GM23338 (cell line): ENCODE measurements around the gene TENT5C. TPM values are rescaled to one million over a fixed set of nuclear protein-coding genes. Genes with fewer than 3 reads are reported as not detected.
A peak's percentile ranks its signal among the peaks of the same experiment; 100 is the strongest.

ENCODE experiments used
- ATAC-seq: fragments of 200-7000 bp; cut with Tn5 transposase; 3 replicates; pipeline ENCODE4 v1.9.1; 2020
- DNase-seq: peaks from one replicate; pipeline ENCODE4 v3.0.0-alpha.2; 2015; ENCODE audit warnings: low spot score
- H2AFZ ChIP-seq: fragments of 200-600 bp; sonication (generic); 2 replicates; pipeline ENCODE4 v1.8.0; 2016; ENCODE audit warnings: antibody characterized with exemption, mild to moderate bottlenecking, moderate library complexity
- H3F3A ChIP-seq: fragments of 200-600 bp; sonication (generic); replicated peaks from 2 replicates; pipeline ENCODE4 v1.8.0; 2017; ENCODE audit warnings: antibody characterized with exemption, mixed run types, low read depth
- H3K27ac ChIP-seq: fragments of 200-600 bp; sonication (generic); 2 replicates; pipeline ENCODE4 v1.6.1; 2016; ENCODE audit warnings: low read depth
- H3K27me3 ChIP-seq: fragments of 200-600 bp; sonication (generic); 2 replicates; pipeline ENCODE4 v1.8.0; 2016; ENCODE audit warnings: mild to moderate bottlenecking, mixed run types, moderate library complexity; ENCODE audit not compliant: insufficient read depth
- H3K36me3 ChIP-seq: fragments of 200-600 bp; sonication (generic); 2 replicates; pipeline ENCODE4 v1.8.0; 2016; ENCODE audit warnings: mild to moderate bottlenecking; ENCODE audit not compliant: insufficient read depth
- H3K4me1 ChIP-seq: fragments of 200-600 bp; sonication (generic); 2 replicates; pipeline ENCODE4 v1.8.0; 2016; ENCODE audit warnings: mild to moderate bottlenecking, moderate library complexity; ENCODE audit not compliant: insufficient read depth
- H3K4me2 ChIP-seq: fragments of 200-600 bp; sonication (generic); 2 replicates; pipeline ENCODE4 v1.7.1; 2017; ENCODE audit warnings: mixed run types
- H3K4me3 ChIP-seq: fragments of 200-600 bp; sonication (generic); 2 replicates; pipeline ENCODE4 v1.6.1; 2016; ENCODE audit warnings: mixed run types
- H3K79me2 ChIP-seq: fragments of 200-600 bp; sonication (generic); replicated peaks from 2 replicates; pipeline ENCODE4 v1.8.0; 2017; ENCODE audit warnings: mild to moderate bottlenecking; ENCODE audit not compliant: insufficient read depth
- H3K9me2 ChIP-seq: fragments of 200-600 bp; sonication (generic); 2 replicates; pipeline ENCODE4 v1.8.0; 2017; ENCODE audit not compliant: insufficient read depth
- H4K20me1 ChIP-seq: fragments of 200-600 bp; sonication (generic); replicated peaks from 2 replicates; pipeline ENCODE4 v1.8.0; 2017; ENCODE audit warnings: mild to moderate bottlenecking; ENCODE audit not compliant: insufficient read depth
- H3K27ac Mint-ChIP-seq: 2 replicates; pipeline ENCODE4 v1.8.0; 2020; ENCODE audit warnings: inconsistent platforms, mild to moderate bottlenecking, moderate library complexity, mixed read lengths
- H3K27me3 Mint-ChIP-seq: 3 replicates; pipeline ENCODE4 v1.8.0; 2022; ENCODE audit warnings: low read depth, mild to moderate bottlenecking, moderate library complexity, mixed read lengths, inconsistent platforms; ENCODE audit not compliant: insufficient read depth, poor library complexity
- H3K36me3 Mint-ChIP-seq: 3 replicates; pipeline ENCODE4 v1.8.0; 2021; ENCODE audit warnings: low read depth, mild to moderate bottlenecking, inconsistent platforms, moderate library complexity, mixed read lengths
- H3K4me1 Mint-ChIP-seq: 3 replicates; pipeline ENCODE4 v1.8.0; 2020; ENCODE audit warnings: mild to moderate bottlenecking, inconsistent platforms, mixed read lengths
- H3K4me3 Mint-ChIP-seq: 3 replicates; pipeline ENCODE4 v1.8.0; 2021; ENCODE audit warnings: moderate library complexity, mild to moderate bottlenecking, inconsistent platforms, mixed read lengths
- H3K9me3 Mint-ChIP-seq: 3 replicates; pipeline ENCODE4 v1.8.0; 2020; ENCODE audit warnings: moderate library complexity, mild to moderate bottlenecking, inconsistent platforms, mixed read lengths
- CREB1 ChIP-seq: fragments of 250-450 bp; sonication (Bioruptor Pico); IDR thresholded peaks from 2 replicates; pipeline ENCODE4 v1.5.0; 2020; ENCODE audit warnings: low read depth, mild to moderate bottlenecking, moderate library complexity
- ETS1 ChIP-seq: IDR thresholded peaks from 2 replicates; pipeline ENCODE4 v1.6.1; 2016; ENCODE audit warnings: antibody characterized with exemption
- EZH2 ChIP-seq: fragments of 200-600 bp; sonication (generic); IDR thresholded peaks from one replicate; pipeline ENCODE4 v1.8.0; 2017; ENCODE audit warnings: antibody characterized with exemption, mild to moderate bottlenecking, low read depth; ENCODE audit not compliant: unreplicated experiment
- EZH2phosphoT487 ChIP-seq: fragments of 200-600 bp; sonication (generic); IDR thresholded peaks from one replicate; pipeline ENCODE4 v1.8.1; 2018; ENCODE audit warnings: antibody characterized with exemption; ENCODE audit not compliant: unreplicated experiment
- JUNB ChIP-seq: IDR thresholded peaks from one replicate; pipeline ENCODE4 v1.6.1; 2016; ENCODE audit warnings: antibody characterized with exemption; ENCODE audit not compliant: unreplicated experiment
- NANOG ChIP-seq: IDR thresholded peaks from 2 replicates; pipeline ENCODE4 v1.6.1; 2016; ENCODE audit warnings: antibody characterized with exemption, borderline replicate concordance
- POLR2AphosphoS5 ChIP-seq: IDR thresholded peaks from 2 replicates; pipeline ENCODE4 v1.6.1; 2016; ENCODE audit warnings: antibody characterized with exemption, low read depth
- STAT1 ChIP-seq: IDR thresholded peaks from one replicate; pipeline ENCODE4 v1.6.1; 2016; ENCODE audit warnings: antibody characterized with exemption; ENCODE audit not compliant: unreplicated experiment
- ZNF114 ChIP-seq: fragments of 250-450 bp; sonication (Bioruptor Pico); IDR thresholded peaks from 2 replicates; pipeline ENCODE4 v1.5.0; 2020; ENCODE audit warnings: mild to moderate bottlenecking, moderate library complexity
- ZNF331 ChIP-seq: fragments of 250-450 bp; sonication (Bioruptor Pico); IDR thresholded peaks from 2 replicates; pipeline ENCODE4 v1.5.0; 2020; ENCODE audit warnings: low read depth, mild to moderate bottlenecking, moderate library complexity
- polyA plus RNA-seq: library from polyadenylated mRNA; unstranded; fragments of >200 nt; fragmentation: Nextera tagmentation; extraction: Ambion mirVana; gene quantifications from 2 replicates; pipeline ENCODE4 v1.2.1, GENCODE V29; 2016
- total RNA-seq: library from RNA; depleted of rRNA; stranded (reverse); fragments of >200 nt; shearing (Covaris generic); gene quantifications from 2 replicates; pipeline ENCODE4 v1.2.3, GENCODE V29; 2014
- TF ChIP-seq, protein P1 (sequence below): fragments of 250-450 bp; sonication (Bioruptor Pico); IDR thresholded peaks from 2 replicates; pipeline ENCODE4 v1.5.0; 2020; ENCODE audit warnings: mild to moderate bottlenecking, moderate library complexity
- TF ChIP-seq, protein P2 (sequence below): IDR thresholded peaks from one replicate; pipeline ENCODE4 v1.6.1; 2018; ENCODE audit warnings: antibody characterized with exemption; ENCODE audit not compliant: unreplicated experiment
- TF ChIP-seq, protein P3 (sequence below), 2 experiments: fragments of 200-600 bp in 1 of 2; sonication (generic) in 1 of 2; conservative IDR thresholded peaks; 2 replicates each; pipeline versions ENCODE4 v1.5.1 to v1.6.1; 2016 to 2017; ENCODE audit warnings: antibody characterized with exemption in 2 of 2, low read depth in 2 of 2, mild to moderate bottlenecking in 2 of 2, moderate library complexity in 1 of 2

TENT5C gene
- total and polyA plus RNA-seq, 2 experiments from 2014 or later: 0.23 to 0.80 TPM

DNA sequence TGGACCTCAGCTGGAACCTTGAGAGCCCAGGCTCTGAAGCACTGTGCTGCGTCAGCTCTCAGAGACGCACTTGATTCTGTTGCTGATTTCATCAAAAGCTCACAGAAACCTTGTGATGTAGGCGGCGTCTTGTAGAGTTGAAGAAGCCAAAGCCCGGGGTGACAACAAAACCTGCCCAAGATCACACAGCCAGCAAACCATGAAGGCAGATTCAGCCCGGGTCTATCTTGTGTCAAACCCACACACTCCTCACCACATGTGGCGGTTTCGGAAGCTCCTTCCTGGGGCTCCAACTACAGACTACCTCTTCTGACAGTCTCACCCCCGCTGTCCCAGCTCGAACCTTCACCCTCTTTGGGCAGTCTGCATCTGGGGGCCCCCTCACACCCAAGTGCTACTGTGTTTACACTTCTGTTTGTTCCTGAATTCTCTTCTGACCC is 50.4 kb downstream of the TENT5C start:
- H3K9me3 Mint-ChIP-seq: peaks cover 4% of the 10 kb centered on the region; the same call in 2 of the 3 replicates
- no peaks in the 10 kb centered on the region for H3K27me3 ChIP-seq
- H3K4me1 Mint-ChIP-seq: peaks cover 17% of the 10 kb centered on the region
- H3K27me3 Mint-ChIP-seq: peaks cover 11% of the 10 kb centered on the region
- H3K79me2 ChIP-seq: no peaks in the 10 kb centered on the region
- H3K4me1 ChIP-seq: peaks cover under 1% of the 10 kb centered on the region; the same call in 1 of the 2 replicates
- H3K4me3 Mint-ChIP-seq: no peak overlapping the region
- no peak overlapping the region for H3K4me3 ChIP-seq
- no peak overlapping the region for H3K4me2 ChIP-seq
- H3F3A ChIP-seq: no peaks in the 10 kb centered on the region
- no peaks in the 10 kb centered on the region for H3K36me3 Mint-ChIP-seq
- no peak overlapping the region for H3K27ac Mint-ChIP-seq
- 0 out of 2 replicates have a peak overlapping the region, but pooled peaks have one; percentile 14 for H2AFZ ChIP-seq
- ATAC-seq (no peak), DNase-seq (no peak)
- TF ChIP-seq ZNF114 (CRISPR knock-in tag) (no peak), ZNF331 (no peak), EZH2 (no peak), STAT1 (no peak), POLR2AphosphoS5 (no peak), ETS1 (no peak), NANOG (no peak), CREB1 (CRISPR knock-in tag) (no peak), EZH2phosphoT487 (no peak), JUNB (no peak)
- TF ChIP-seq, protein P1, sequence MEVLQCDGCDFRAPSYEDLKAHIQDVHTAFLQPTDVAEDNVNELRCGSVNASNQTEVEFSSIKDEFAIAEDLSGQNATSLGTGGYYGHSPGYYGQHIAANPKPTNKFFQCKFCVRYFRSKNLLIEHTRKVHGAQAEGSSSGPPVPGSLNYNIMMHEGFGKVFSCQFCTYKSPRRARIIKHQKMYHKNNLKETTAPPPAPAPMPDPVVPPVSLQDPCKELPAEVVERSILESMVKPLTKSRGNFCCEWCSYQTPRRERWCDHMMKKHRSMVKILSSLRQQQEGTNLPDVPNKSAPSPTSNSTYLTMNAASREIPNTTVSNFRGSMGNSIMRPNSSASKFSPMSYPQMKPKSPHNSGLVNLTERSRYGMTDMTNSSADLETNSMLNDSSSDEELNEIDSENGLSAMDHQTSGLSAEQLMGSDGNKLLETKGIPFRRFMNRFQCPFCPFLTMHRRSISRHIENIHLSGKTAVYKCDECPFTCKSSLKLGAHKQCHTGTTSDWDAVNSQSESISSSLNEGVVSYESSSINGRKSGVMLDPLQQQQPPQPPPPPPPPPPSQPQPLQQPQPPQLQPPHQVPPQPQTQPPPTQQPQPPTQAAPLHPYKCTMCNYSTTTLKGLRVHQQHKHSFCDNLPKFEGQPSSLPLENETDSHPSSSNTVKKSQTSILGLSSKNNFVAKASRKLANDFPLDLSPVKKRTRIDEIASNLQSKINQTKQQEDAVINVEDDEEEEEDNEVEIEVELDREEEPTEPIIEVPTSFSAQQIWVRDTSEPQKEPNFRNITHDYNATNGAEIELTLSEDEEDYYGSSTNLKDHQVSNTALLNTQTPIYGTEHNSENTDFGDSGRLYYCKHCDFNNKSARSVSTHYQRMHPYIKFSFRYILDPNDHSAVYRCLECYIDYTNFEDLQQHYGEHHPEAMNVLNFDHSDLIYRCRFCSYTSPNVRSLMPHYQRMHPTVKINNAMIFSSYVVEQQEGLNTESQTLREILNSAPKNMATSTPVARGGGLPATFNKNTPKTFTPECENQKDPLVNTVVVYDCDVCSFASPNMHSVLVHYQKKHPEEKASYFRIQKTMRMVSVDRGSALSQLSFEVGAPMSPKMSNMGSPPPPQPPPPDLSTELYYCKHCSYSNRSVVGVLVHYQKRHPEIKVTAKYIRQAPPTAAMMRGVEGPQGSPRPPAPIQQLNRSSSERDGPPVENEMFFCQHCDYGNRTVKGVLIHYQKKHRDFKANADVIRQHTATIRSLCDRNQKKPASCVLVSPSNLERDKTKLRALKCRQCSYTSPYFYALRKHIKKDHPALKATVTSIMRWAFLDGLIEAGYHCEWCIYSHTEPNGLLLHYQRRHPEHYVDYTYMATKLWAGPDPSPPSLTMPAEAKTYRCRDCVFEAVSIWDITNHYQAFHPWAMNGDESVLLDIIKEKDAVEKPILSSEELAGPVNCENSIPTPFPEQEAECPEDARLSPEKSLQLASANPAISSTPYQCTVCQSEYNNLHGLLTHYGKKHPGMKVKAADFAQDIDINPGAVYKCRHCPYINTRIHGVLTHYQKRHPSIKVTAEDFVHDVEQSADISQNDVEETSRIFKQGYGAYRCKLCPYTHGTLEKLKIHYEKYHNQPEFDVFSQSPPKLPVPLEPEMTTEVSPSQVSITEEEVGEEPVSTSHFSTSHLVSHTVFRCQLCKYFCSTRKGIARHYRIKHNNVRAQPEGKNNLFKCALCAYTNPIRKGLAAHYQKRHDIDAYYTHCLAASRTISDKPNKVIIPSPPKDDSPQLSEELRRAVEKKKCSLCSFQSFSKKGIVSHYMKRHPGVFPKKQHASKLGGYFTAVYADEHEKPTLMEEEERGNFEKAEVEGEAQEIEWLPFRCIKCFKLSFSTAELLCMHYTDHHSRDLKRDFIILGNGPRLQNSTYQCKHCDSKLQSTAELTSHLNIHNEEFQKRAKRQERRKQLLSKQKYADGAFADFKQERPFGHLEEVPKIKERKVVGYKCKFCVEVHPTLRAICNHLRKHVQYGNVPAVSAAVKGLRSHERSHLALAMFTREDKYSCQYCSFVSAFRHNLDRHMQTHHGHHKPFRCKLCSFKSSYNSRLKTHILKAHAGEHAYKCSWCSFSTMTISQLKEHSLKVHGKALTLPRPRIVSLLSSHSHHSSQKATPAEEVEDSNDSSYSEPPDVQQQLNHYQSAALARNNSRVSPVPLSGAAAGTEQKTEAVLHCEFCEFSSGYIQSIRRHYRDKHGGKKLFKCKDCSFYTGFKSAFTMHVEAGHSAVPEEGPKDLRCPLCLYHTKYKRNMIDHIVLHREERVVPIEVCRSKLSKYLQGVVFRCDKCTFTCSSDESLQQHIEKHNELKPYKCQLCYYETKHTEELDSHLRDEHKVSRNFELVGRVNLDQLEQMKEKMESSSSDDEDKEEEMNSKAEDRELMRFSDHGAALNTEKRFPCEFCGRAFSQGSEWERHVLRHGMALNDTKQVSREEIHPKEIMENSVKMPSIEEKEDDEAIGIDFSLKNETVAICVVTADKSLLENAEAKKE (CRISPR knock-in tag): no peak
- TF ChIP-seq, protein P2, sequence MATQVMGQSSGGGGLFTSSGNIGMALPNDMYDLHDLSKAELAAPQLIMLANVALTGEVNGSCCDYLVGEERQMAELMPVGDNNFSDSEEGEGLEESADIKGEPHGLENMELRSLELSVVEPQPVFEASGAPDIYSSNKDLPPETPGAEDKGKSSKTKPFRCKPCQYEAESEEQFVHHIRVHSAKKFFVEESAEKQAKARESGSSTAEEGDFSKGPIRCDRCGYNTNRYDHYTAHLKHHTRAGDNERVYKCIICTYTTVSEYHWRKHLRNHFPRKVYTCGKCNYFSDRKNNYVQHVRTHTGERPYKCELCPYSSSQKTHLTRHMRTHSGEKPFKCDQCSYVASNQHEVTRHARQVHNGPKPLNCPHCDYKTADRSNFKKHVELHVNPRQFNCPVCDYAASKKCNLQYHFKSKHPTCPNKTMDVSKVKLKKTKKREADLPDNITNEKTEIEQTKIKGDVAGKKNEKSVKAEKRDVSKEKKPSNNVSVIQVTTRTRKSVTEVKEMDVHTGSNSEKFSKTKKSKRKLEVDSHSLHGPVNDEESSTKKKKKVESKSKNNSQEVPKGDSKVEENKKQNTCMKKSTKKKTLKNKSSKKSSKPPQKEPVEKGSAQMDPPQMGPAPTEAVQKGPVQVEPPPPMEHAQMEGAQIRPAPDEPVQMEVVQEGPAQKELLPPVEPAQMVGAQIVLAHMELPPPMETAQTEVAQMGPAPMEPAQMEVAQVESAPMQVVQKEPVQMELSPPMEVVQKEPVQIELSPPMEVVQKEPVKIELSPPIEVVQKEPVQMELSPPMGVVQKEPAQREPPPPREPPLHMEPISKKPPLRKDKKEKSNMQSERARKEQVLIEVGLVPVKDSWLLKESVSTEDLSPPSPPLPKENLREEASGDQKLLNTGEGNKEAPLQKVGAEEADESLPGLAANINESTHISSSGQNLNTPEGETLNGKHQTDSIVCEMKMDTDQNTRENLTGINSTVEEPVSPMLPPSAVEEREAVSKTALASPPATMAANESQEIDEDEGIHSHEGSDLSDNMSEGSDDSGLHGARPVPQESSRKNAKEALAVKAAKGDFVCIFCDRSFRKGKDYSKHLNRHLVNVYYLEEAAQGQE: no peak
- TF ChIP-seq, protein P3, sequence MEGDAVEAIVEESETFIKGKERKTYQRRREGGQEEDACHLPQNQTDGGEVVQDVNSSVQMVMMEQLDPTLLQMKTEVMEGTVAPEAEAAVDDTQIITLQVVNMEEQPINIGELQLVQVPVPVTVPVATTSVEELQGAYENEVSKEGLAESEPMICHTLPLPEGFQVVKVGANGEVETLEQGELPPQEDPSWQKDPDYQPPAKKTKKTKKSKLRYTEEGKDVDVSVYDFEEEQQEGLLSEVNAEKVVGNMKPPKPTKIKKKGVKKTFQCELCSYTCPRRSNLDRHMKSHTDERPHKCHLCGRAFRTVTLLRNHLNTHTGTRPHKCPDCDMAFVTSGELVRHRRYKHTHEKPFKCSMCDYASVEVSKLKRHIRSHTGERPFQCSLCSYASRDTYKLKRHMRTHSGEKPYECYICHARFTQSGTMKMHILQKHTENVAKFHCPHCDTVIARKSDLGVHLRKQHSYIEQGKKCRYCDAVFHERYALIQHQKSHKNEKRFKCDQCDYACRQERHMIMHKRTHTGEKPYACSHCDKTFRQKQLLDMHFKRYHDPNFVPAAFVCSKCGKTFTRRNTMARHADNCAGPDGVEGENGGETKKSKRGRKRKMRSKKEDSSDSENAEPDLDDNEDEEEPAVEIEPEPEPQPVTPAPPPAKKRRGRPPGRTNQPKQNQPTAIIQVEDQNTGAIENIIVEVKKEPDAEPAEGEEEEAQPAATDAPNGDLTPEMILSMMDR (conservative IDR thresholded peaks at IDR 0.05; ENCODE audit: low read depth in 2 of 2): no peak
- no peak overlapping the region for H3K27ac ChIP-seq
- H3K36me3 ChIP-seq: no peaks in the 10 kb centered on the region
- 0 out of 2 replicates have a peak, but pooled peaks cover 8% of the 10 kb centered on the region for H3K9me2 ChIP-seq
- no peaks in the 10 kb centered on the region for H4K20me1 ChIP-seq
